ENCODE results near the gene ZFAND2A. TPM values are rescaled to one million over a fixed set of nuclear protein-coding genes. Genes with fewer than 3 reads are reported as not detected.

Gene ZFAND2A
- total and polyA plus RNA-seq, 8 donors = 15.1 to 28.9 (median 22.8) TPM

DNA sequence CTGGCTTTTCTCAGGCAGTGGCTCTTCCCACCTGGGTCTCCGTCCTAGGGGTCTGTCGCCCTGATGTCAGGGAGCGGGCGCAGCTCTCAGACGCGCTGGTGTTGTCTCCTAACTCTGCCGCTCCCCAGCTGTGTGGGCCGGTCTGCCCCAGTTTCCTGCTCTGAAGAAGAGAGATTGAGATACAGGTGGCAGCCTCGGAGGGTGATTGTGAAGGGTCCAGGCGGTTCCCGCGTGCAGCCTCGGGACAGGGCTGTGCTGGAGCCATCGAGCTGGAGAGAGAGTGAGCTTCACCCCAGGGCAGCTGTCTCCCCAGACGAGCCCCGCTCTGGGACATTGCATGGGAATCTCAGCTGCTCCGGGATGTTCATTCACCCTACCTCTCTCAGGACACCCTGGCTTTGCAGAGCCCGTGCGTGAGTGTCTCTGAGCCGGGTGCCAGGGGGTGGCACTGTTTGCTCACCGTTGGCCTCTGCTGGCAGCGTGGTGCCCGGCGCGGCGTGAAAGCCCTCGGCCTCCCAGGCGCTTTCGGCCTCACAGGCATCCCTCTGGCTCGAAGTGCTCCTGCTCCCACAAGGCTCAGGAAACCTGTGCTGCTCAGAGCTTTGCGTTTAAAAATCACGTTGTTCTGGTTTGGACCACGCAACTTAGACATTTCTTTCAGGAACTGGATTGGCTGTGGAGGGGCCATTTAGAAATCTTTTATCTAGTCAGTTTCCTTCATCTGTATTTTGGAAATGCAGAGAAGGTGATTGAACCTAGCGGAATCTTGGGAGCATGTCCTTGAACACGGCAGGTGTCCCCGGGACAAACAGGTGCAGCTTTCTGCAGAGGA, 33.8 kb upstream of the ZFAND2A start:
- no peaks in the 10 kb centered on the region for H3K36me3 ChIP-seq
- ATAC-seq (peak; percentile 90), DNase-seq (no peak)
- no peak overlapping the region for H3K27ac ChIP-seq
- H3K9me3 ChIP-seq = no peaks in the 10 kb centered on the region
- TF ChIP-seq, protein P1, sequence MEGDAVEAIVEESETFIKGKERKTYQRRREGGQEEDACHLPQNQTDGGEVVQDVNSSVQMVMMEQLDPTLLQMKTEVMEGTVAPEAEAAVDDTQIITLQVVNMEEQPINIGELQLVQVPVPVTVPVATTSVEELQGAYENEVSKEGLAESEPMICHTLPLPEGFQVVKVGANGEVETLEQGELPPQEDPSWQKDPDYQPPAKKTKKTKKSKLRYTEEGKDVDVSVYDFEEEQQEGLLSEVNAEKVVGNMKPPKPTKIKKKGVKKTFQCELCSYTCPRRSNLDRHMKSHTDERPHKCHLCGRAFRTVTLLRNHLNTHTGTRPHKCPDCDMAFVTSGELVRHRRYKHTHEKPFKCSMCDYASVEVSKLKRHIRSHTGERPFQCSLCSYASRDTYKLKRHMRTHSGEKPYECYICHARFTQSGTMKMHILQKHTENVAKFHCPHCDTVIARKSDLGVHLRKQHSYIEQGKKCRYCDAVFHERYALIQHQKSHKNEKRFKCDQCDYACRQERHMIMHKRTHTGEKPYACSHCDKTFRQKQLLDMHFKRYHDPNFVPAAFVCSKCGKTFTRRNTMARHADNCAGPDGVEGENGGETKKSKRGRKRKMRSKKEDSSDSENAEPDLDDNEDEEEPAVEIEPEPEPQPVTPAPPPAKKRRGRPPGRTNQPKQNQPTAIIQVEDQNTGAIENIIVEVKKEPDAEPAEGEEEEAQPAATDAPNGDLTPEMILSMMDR (IDR thresholded peaks at IDR 0.05) = peak in 1 of 2 donors; percentile 23
- no peak overlapping the region for H3K4me3 ChIP-seq
- intact Hi-C loops (cut with DNase I) = no loop called here
- H3K4me1 ChIP-seq = no peaks in the 10 kb centered on the region
- peaks cover 11 to 61% of the 10 kb centered on the region in 2 donors for H3K27me3 ChIP-seq

- Histone ChIP-seq H3K27me3 (peaks cover 11 to 57% of the 10 kb centered on the region in 2 donors), H3K4me3 (no peak overlapping the region), H3K4me1 (no peaks in the 10 kb centered on the region), H3K9me3 (no peaks in the 10 kb centered on the region), H3K27ac (no peak overlapping the region), H3K36me3 (no peaks in the 10 kb centered on the region)
- ATAC-seq (peak; percentile 25), DNase-seq (peak in 2 of 4 donors; percentile 18 to 45)
- TF ChIP-seq, protein P1 (IDR thresholded peaks at IDR 0.05) = no peak
- intact Hi-C loops (cut with DNase I) = no loop called here
Measured at GRCh38 chr7:1192171-1192676, 32.2 kb upstream of the ZFAND2A start.

GRCh38 chr7:1189986-1190772, 30.2 kb upstream of the ZFAND2A start:
- intact Hi-C loops (cut with DNase I) = no loop called here
- no peaks in the 10 kb centered on the region for H3K36me3 ChIP-seq
- H3K27ac ChIP-seq = no peak overlapping the region
- no peaks in the 10 kb centered on the region for H3K9me3 ChIP-seq
- DNase-seq (no peak), ATAC-seq (no peak)
- peaks cover 11 to 69% of the 10 kb centered on the region in 2 donors for H3K27me3 ChIP-seq
- no peaks in the 10 kb centered on the region for H3K4me1 ChIP-seq
- H3K4me3 ChIP-seq = no peak overlapping the region
- TF ChIP-seq, protein P1 (IDR thresholded peaks at IDR 0.05) = no peak

DNA sequence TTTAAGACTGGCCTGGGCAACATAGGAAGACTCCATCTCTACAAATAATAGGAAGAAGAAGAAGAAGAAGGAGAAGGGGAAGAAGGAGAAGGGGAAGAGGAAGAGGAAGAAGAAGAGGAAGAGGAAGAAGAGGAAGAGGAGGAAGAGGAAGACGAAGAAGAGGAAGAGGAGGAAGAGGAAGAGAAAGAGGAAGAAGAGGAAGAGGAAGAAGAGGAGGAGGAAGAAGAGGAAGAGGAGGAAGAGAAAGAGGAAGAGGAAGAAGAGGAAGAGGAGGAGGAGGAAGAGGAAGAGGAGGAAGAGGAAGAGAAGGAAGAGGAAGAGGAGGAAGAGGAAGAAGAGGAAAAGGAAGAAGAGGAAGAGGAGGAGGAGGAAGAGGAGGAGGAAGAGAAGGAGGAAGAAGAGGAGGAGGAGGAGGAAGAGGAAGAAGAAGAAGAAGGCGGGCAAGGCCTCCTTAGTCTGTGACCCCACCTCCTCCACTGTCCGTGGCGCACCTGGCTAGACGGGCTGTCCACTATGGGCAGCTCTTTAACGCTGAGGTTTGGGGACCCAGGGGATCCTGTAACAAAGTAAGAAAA, 28.8 kb upstream of the ZFAND2A start:
- no peak for ATAC-seq
- Histone ChIP-seq H3K36me3 (no peaks in the 10 kb centered on the region), H3K9me3 (no peaks in the 10 kb centered on the region), H3K27ac (no peak overlapping the region), H3K4me1 (no peaks in the 10 kb centered on the region), H3K4me3 (no peak overlapping the region), H3K27me3 (peaks cover 5 to 69% of the 10 kb centered on the region in 2 donors)
- TF ChIP-seq, protein P1 (IDR thresholded peaks at IDR 0.05) = no peak
- intact Hi-C loops (cut with DNase I) = no loop called here
- DNase-seq = no peak

Data from left lung (tissue), 10 donors.